Fibroblast of the conjunctiva (primary cell): ENCODE data around the gene PCNX2.
"Not testable (repeated sequence)": the region's sequence is repeated elsewhere in the genome, so short reads cannot be mapped to it uniquely, and the experiment has no call there.

Experiments used
- DNase-seq: peaks from one replicate; pipeline ENCODE4 v3.0.0-alpha.2; 2010; ENCODE audit warnings: low read depth

The PCNX2 gene

DNA sequence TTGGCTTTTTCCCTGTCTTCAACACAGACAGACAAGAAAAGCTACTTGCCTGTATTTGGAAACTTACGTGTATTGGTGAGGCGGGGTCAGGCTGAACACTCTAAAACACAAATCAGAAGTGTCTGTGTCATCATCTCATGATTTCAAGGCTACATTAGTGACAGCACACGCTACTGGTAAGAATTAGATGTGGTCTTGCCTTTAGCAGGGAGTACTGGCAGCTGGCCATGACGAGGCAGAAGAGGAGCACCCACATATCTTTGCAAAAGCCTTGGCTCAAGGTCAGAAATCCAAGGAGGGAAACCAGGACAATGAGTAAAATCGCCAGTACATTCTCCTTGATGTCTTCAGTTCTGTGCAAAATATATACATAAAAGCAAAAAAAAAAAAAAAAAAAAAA, 77.7 kb downstream of the PCNX2 start:
- DNase-seq, result no peak

DNA sequence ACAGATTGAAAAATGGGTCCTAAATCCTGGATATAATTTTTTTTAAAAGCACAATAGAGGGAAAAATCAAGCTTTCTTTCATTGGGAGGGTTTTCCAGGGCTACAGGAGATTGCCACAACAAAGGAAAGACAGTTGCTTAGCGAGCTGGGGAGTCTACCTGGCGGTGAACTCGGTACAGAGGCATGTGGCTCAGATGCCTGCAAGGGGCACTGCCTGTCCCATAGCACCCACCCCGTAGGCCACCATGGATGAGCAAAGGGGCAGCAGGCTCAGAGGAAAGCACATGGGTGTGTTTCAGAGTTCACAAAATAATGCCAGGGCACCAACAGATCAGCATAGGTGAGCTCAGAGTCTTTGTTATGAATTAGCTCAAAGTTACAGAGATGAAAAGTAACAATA, 79.5 kb downstream of the PCNX2 start:
- no peak for DNase-seq

DNA sequence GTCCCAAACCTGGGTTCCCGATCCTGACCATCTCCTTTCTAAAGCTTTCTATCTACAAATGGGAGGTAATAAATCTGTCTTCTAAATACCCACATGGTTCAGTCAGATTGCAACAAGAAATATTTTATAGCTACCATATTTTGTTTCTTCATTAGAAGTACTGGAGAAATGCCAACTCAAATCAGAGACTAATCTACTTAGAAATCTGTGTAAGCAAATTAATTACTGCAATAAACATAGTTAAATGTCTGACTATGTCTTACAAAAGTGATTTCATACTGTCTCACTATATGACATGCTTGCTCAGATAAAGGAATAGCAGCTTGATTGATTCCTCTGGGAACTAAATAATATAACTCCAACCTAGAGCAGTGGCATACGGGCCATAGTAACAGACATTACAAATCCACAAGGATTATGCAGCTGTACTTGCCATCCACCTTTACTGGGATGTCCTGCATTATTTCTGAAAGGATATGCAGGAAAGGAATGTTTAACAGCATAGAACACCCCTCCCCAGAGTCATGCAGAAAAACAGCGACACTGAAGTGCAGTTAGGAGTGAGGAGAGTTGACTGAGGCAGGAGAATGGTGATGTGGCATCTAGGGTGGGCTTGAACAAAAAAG, 80.3 kb downstream of the PCNX2 start:
- DNase-seq, result no peak

DNA sequence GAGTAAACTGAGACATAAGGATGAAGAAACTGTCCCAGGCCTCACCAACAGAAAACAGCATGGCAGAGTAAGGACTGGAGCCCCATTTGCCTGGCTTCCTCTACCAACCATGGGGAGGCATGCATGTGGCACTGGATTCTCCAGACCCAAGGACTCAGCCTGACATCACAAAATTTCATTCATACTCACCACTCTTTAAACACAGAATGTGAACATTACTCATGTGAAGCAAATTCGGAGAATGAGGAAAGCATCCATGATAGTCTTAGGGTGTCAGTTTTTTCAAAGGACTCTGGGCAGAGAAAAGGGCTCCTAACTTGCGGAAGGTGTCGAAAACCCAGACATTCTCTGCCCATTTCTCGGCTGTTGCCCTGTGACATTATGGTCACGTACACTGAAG, 83.9 kb downstream of the PCNX2 start:
- no peak for DNase-seq

DNA sequence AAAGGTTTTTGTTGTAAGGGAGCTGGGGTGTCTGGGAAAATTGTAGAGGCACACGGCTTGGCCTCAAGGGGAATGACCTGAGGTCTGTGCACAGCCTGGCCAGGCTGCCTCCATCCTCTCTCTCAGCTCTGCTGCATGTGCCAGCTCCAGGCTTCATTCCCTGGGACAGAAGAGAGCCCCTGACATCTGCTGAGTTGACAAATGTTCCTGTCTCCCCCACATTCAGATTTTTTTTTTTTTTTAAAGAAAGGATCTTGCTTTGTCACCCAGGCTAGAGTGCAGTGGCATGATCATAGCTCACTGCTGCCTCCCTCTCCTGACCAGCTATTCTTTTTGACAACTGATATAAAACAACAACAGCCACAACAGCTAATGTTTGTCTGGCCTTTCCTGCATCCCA, 84.4 kb downstream of the PCNX2 start:
- DNase-seq, result no peak

DNA sequence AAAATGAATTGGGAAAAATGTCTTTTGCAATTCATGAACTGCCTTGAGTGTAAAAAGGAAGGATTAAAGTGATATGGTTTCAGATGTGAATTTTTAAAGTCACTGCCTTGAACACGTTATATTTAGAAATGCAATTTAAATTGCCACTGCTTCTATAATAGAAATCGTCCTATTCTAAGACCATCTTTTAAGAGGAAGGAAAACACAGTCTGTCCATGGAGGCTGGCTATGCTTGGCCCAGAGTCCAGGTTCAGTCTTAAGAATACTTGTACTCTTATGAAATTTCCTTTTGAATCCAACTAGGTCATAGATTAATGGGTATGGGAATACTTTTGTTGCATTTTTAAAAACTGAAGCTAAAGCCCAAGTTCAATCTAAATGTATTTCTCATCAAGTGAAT, 86.0 kb downstream of the PCNX2 start:
- no peak for DNase-seq

DNA sequence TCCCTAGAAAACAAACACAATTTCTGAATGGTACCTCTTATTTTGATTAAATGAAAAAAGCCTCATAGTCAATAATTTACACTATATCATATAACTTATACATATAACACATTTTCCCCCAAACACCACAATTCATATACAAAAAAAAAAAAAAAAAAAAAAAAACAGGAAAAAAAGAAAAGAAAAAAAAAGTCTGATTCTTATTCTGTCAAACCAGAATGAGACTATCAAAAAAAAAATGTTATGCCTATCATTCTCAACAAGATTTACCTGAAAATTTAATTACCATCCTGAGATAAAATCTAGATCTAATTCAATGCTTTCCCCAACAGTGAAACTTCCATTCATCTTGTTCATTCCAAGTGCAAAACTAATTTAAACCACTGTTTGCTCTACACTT, 86.8 kb downstream of the PCNX2 start:
- no peak for DNase-seq

DNA sequence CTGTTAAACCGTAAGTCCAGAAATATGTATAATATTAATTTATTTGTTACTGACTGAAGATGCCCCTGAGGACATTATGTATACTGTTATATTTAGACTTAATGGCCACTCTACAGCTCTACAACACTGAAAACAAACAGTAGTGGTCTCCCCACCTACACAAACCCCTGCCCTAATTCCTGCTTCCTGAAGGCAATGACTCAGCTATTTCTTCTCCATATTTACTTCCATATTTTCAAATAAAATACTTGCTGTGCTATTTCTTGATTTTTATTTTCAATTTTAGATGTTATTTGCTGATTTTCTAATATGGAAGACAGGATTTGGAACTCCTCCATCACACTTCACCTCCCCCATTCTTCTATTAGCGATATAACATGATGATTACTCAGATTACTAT, 97.6 kb downstream of the PCNX2 start:
- DNase-seq, result no peak

DNA sequence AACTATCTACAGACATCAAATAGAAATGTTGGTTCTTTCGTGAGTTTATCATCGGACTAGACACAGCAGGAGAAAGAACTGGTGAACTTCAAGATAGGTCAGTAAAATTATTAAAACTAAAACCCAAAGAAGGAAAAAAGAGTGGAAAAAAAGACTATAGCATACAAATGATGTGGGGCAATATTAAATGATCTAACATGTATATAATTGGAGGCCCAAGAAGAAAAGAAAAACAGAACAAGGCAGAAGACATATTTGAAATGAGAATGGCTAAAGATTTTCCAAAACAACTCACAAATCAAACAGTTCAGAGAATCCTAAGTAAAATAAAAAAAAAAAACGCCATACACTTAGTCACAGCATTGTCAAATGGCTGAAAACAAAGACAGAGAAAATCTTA, 101.8 kb downstream of the PCNX2 start:
- DNase-seq, result no peak

DNA sequence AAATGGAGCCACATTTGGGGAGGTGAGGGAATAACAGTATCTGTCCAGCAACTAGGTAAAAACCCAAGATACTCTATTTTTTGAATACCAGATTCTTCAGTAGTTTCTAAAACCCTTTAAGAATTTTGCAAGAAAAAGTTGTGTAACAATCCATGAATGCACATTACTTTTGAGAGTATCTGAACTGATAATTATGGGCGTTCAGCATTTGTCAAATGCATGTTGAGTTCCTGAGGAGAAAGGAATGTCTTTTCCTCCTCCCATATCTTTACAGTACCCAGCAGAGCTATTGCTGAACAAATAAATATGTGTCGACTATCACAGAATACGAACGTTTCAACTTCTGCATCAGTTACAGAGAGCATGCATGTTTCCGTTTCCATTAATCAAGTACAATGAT, 104.5 kb downstream of the PCNX2 start:
- DNase-seq, result no peak

DNA sequence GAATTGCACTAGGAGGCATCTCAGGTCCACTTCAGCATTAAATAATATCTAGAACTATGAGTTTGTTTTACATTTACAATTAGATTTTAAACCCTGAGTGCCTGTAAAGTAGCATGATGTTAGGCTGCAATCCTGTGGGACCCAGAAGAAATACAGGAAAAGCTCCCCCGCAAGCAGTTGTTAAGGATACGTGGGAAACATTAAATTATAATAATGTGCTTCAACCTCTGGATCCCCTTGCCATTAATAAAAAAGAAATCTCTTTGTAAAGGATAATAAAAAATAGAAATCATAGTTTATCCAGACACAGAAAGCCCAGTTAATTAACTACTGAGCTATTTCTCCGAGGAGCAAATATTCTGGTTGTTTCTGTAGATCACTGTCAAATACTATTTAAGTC, 106.0 kb downstream of the PCNX2 start:
- no peak for DNase-seq

DNA sequence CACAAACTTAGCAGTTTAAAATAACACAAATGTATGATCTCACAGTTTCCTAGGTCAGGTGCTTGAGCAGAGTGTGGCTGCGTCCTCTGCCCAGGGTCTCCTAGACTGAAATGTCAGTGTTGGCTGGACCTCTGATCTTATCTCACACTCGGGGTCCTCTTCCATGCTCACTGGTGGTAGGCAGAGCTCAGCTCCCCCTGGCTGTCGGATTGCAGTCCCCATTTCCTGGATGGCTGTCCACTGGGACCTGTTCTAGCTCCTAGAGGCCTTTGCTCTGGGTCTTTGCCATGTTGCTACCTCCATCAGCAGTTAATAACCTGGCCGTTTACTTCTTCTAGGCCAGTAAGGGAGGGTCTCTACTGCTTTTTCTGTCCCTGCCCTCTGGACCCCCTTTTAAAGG, 107.5 kb downstream of the PCNX2 start:
- no peak for DNase-seq

DNA sequence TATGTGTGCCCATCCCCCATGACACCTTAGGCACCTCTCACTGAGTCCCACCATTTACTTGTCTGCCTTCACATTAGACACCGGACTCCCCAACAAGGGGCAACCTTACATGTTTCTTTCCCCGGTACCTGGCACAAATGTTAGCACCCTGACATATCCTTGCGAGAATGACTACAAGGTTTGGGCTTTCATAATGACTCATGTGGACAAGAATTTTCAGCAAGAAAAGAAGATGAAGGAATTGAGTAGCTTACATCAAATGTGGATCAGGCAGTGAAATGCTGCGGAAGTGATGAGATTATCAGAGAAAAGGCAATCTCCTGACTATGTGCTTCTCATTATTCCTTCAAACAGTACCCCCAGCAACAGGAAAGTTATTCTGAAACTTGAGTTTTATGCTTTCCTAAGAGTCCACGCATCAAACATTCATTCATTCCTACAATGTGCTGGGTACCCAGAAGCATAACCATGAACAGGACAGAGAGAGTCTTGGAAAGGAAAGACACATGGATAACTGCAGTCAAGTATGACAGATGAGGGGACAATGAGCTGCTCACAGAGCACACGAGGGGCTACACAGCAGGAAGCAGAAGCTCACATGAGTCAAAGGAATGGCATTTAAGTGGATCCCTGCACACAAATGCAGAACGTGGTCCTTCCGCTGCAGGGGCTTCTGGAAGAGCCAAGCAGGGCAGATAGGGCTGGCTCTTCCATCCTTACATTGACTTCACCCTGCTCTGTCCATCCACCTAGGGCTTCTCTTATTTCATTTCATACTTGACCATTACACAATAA, 112.1 kb downstream of the PCNX2 start:
- no peak for DNase-seq

DNA sequence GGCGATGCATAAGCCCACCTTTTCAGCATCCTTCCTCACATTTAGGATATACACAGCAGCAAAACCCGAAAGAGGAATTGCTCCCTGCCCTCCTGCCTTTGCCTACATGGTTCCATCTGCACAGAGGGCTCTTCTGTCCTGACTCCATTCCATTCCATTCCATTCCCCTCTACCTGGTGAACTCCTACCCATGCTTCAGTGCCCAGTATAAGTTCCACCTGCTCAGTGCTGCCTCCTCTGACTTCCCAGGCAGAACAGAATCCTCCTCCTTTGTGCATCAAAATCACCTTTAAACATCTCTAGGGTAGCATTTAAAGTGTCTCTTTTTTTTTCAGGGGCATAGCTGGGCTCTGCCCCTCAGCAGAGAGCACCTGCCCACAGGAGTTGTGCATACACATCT, 112.9 kb downstream of the PCNX2 start:
- DNase-seq, result no peak

DNA sequence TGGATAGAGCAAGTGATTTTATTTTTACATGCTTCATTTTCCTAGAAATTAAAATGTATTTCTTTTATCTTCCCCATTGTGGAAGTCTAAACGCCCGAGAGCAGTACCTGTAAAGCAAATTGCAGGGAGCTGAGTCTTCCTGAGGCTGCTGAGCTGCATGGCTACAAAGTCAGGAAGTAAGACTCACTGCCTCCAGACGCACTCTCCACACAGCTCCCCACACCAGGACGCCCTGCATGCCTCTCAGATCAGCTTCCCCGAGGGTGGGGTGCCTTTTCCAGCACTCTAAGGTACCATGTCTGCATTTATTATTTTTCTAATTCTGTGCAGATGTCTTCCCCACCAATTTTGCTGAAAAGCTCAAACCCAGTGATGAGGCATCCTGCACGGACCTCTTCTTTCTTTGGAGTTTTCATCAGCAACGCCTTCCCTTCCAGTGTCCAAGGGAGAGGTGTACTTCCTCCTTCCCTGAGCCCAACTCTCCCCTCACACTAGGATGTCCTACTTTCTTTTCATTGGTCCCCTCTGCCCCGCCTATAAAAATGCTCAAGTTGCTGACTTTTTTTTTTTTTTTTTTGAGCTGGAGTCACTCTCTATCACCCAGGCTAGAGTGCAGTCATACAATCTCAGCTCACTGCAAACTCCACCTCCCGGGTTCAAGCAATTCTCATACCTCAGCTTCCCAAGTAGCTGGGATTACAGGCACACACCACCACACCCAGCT, 114.7 kb downstream of the PCNX2 start:
- DNase-seq, result no peak

DNA sequence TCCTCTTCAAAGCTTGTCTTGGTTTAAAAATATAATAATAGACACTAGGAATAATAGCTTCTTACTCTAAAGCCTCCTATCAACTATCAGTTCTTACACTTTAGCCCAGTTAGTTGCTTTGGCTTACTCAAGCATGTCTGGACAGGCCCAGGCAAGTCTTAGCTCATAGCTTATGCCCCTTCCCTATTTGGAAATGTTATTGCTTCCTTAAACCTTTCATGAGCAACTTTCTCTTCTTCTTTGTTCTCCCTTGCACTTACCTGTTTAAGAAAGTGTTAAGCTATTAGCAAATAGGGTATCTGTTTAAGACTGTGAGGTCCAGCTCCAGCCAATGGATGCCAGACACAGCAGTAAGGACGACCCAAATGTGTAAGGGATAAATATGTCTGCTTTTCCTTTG, 115.9 kb downstream of the PCNX2 start:
- not testable (repeated sequence) for DNase-seq

DNA sequence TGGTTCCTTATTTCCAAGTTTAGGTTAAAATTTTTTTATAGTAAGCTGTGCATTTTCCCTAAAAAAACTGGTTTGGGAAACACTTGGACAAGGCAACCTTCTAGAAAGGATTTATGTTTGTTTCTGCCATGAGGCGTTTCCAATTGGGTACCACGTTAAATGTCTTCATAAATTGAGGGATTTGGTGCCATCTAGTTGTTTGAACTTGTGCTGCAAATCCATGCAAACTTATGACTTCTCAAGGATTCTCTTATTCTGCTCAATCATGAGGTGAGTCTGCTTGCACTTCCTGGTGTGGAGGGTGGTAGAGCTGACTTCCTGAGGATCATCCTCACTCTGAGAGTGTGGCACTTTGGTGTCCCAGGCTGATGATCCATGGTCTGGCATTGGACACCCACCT, 123.3 kb downstream of the PCNX2 start:
- no peak for DNase-seq

DNA sequence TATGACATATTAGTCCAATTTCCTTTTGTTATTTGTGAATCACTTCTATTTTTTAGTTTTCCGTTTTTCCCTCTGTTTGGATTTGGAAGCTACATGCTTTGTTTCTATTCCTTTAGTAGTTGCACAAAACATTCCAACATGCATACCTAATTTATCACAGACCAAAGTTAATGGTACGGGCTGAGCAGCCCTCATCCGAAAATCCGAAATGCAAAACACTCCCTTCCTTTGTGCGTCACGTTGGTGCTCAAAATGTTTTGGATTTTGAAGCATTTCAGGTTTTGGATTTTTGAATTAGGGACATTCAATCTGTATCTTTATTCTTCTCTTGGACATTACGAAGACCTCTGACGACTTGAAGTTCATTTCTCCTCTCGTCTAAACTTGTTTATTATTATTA, 124.8 kb downstream of the PCNX2 start:
- no peak for DNase-seq

DNA sequence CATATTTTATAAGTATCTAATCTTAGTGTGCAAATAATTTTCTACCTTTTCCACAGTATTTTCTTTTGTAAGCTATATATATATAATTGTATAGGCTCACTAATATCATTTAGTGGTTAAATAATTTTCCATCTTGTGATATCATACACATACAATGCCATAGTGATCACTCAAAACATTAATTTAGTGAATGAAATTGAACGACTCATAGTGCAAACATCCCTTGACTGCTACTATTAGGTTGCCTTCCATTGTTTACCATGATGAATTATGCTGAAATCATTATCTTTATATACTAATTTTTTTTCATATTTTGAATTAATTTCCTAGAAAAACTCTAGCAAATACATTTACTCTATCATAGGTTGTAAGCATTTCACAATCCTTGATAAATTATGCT, 127.1 kb downstream of the PCNX2 start:
- no peak for DNase-seq

DNA sequence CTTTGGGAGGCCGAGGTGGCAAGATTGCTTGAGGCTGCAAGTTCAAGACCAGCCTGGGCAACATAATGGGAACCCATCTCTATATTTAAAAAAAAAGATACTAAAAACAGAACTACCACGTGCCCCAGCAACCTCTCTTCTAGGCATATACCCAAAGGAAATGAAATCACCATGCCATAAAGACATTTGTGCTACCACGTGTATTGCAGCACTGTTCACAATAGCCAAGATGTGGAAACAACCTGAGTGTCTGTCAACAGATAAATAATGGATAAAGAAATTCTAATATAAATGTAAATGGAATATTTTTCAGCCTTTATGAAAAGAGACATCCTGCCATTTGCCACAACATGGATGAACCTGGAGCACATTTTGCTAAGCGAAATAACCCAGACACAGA, 128.6 kb downstream of the PCNX2 start:
- no peak for DNase-seq

DNA sequence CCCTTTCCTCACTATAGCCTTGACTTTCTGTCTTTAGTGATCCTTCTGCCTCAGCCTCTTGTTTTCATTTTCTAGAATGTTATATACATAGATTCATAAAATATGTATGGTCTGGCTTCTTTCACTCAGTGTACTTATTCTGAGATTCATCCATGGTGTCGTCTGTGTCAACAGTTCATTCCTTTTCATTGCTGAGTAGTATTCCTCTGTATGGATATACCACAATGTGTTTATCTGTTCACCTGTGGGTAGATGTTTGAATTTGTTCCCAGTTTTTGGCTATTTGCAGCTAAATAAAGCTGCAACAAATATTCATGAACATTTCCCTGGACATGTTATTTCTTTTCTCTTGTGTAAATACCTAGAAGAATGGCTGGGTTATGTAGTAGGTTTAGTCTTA, 131.8 kb downstream of the PCNX2 start:
- no peak for DNase-seq

DNA sequence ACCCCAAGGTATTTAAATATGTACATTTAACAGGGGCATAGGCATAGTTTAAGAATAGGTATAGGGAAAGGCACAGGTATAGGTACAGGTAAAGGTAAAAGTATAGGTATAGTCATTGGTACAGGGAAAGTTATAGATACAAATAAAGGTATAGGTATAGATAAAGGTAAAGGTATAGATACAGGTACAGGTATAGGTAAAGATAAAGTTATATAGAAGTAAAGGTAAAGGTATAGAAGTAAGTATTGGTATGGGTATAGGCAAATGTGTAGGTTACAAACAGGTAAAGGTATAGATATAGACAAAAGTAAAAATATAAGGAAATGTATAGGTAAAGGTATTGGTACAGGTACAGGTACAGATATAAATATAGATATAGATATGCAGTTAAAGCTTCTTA, 137.2 kb downstream of the PCNX2 start:
- DNase-seq, result no peak

DNA sequence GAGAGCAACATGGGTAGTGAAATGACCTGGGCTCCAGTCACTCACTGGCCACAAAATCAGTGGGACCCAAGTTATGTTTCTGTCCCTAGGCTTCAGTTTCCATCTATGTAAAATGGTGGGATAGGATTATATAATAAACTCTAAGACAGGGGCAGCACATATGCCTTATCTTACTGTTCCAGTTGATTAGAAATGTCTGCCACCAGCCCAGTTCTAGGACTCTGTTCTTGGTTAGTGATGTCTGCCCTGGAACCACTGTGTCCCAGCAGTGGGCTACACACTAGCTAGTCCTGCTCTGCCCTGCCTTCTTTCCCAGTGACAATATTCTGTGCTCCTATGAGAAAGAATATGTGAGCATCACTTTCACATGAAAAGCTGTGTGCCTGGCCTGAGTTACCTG, 138.3 kb downstream of the PCNX2 start:
- DNase-seq, result no peak
